CD14-positive monocyte (primary cell): ENCODE data around the gene TMEM92. TPM values are rescaled to one million over a fixed set of nuclear protein-coding genes. Genes with fewer than 3 reads are reported as not detected.

Source experiments
- DNase-seq, 3 donors: peaks; one replicate each; pipeline ENCODE4 v3.0.0-alpha.2; 2011 to 2022
- H2AFZ ChIP-seq: 2 replicates; pipeline ENCODE4 v1.6.0; 2012; ENCODE audit warnings: mild to moderate bottlenecking, low read depth, low read length, inconsistent platforms; ENCODE audit not compliant: insufficient read depth, poor library complexity, severe bottlenecking
- H3K27ac ChIP-seq, 2 donors: 1 replicate in 1 of 2; 2 replicates in 1 of 2; pipeline ENCODE4 v1.5.1; 2012 to 2013; ENCODE audit warnings: low read length in 2 of 2, control low read depth in 1 of 2, inconsistent platforms in 1 of 2, low read depth in 1 of 2, mild to moderate bottlenecking in 1 of 2
- H3K27me3 ChIP-seq, 2 donors: one replicate each; pipeline versions ENCODE4 v1.6.0 to v1.6.1; 2011 to 2013; ENCODE audit warnings: low read length in 2 of 2; ENCODE audit not compliant: control insufficient read depth in 2 of 2, insufficient read depth in 2 of 2
- H3K36me3 ChIP-seq, 2 donors: replicated peaks in 1 of 2; 1 replicate in 1 of 2; 2 replicates in 1 of 2; pipeline versions ENCODE4 v1.5.1 to v1.6.1; 2012 to 2013; ENCODE audit warnings: low read length in 2 of 2, control low read depth in 1 of 2, inconsistent platforms in 1 of 2, mild to moderate bottlenecking in 1 of 2; ENCODE audit not compliant: insufficient read depth in 2 of 2, control insufficient read depth in 1 of 2
- H3K4me1 ChIP-seq, 2 donors: 1 replicate in 1 of 2; 2 replicates in 1 of 2; pipeline versions ENCODE4 v1.5.1 to v1.6.1; 2012 to 2013; ENCODE audit warnings: low read length in 2 of 2, control low read depth in 1 of 2, inconsistent platforms in 1 of 2, mild to moderate bottlenecking in 1 of 2, moderate library complexity in 1 of 2; ENCODE audit not compliant: insufficient read depth in 2 of 2, control insufficient read depth in 1 of 2
- H3K4me2 ChIP-seq: replicated peaks from 2 replicates; pipeline ENCODE3; 2012; ENCODE audit warnings: low read length, moderate library complexity, mild to moderate bottlenecking; ENCODE audit not compliant: poor library complexity, severe bottlenecking; ENCODE audit errors: extremely low read depth
- H3K4me3 ChIP-seq, 3 experiments: fragments of 200-600 bp in 1 of 3; sonication (generic) in 1 of 3; replicated peaks in 1 of 3; 1 replicate in 2 of 3; 2 replicates in 1 of 3; pipeline ENCODE4 v1.5.1; 2011 to 2013; ENCODE audit warnings: low read length in 3 of 3, mild to moderate bottlenecking in 3 of 3, control low read depth in 2 of 3, low read depth in 2 of 3, inconsistent platforms in 1 of 3, moderate library complexity in 1 of 3
- H3K79me2 ChIP-seq: 2 replicates; pipeline ENCODE4 v1.6.0; 2012; ENCODE audit warnings: mild to moderate bottlenecking, control low read depth, inconsistent platforms, low read length, moderate library complexity; ENCODE audit not compliant: insufficient read depth
- H3K9ac ChIP-seq: 2 replicates; pipeline ENCODE4 v1.6.0; 2017; ENCODE audit warnings: low read length, mild to moderate bottlenecking; ENCODE audit not compliant: insufficient read depth, poor library complexity, severe bottlenecking
- H3K9me3 ChIP-seq, 2 donors: replicated peaks in 1 of 2; 1 replicate in 1 of 2; 2 replicates in 1 of 2; pipeline versions ENCODE4 v1.5.1 to v1.6.1; 2012 to 2013; ENCODE audit warnings: low read length in 2 of 2, control low read depth in 1 of 2; ENCODE audit not compliant: control insufficient read depth in 1 of 2, insufficient read depth in 1 of 2
- H4K20me1 ChIP-seq: 2 replicates; pipeline ENCODE4 v1.6.0; 2012; ENCODE audit warnings: mild to moderate bottlenecking, low read length, control low read depth, moderate library complexity; ENCODE audit not compliant: insufficient read depth
- H3K27ac Mint-ChIP-seq, 7 donors: one replicate each; pipeline ENCODE4 v1.8.0; 2020; ENCODE audit warnings: mild to moderate bottlenecking in 7 of 7, mixed read lengths in 7 of 7, moderate library complexity in 6 of 7, inconsistent platforms in 2 of 7
- H3K27me3 Mint-ChIP-seq, 3 donors: one replicate each; pipeline ENCODE4 v1.8.0; 2021 to 2022; ENCODE audit warnings: low read depth in 3 of 3, mild to moderate bottlenecking in 3 of 3, mixed read lengths in 3 of 3, moderate library complexity in 3 of 3, inconsistent platforms in 1 of 3
- H3K36me3 Mint-ChIP-seq, 2 donors: one replicate each; pipeline ENCODE4 v1.8.0; 2020; ENCODE audit warnings: mixed read lengths in 2 of 2, inconsistent platforms in 1 of 2, mild to moderate bottlenecking in 1 of 2
- H3K4me1 Mint-ChIP-seq: one replicate; pipeline ENCODE4 v1.8.0; 2020; ENCODE audit warnings: mild to moderate bottlenecking, mixed read lengths
- H3K4me3 Mint-ChIP-seq, 2 donors: one replicate each; pipeline ENCODE4 v1.8.0; 2020; ENCODE audit warnings: mild to moderate bottlenecking in 2 of 2, mixed read lengths in 2 of 2, moderate library complexity in 1 of 2
- H3K9me3 Mint-ChIP-seq, 7 donors: one replicate each; pipeline ENCODE4 v1.8.0; 2020 to 2022; ENCODE audit warnings: mixed read lengths in 7 of 7, mild to moderate bottlenecking in 6 of 7, moderate library complexity in 6 of 7, inconsistent platforms in 2 of 7
- CTCF ChIP-seq: fragments of 200-600 bp; IDR thresholded peaks from one replicate; pipeline ENCODE4 v1.8.0; 2022; ENCODE audit warnings: antibody characterized with exemption, mild to moderate bottlenecking
- WGBS: methylation state at CpG from one replicate; pipeline ENCODE4 v1.1.5; 2013; ENCODE audit warnings: missing lambda C conversion rate; ENCODE audit not compliant: insufficient coverage; 5-methylcytosine and 5-hydroxymethylcytosine counted together
- intact Hi-C, 2 donors: fragments of 100-400 bp; cut with micrococcal nuclease; formaldehyde crosslinking; loops; one replicate each; pipeline versions ENCODE4 v1.15.0 to v1.15.1; 2023
- polyA plus RNA-seq, 3 donors: library from polyadenylated mRNA; depleted of rRNA in 1 of 3; unstranded in 2 of 3; stranded (reverse) in 1 of 3; fragments of 300-500 nt in 2 of 3; fragments of >200 nt in 1 of 3; fragmentation: Illumina TruSeq in 2 of 3; gene quantifications; 1 replicate in 2 of 3; 2 replicates in 1 of 3; pipeline ENCODE4 v1.2.3, GENCODE V29; 2012 to 2021

The TMEM92 gene
- polyA plus RNA-seq, 3 donors = not detected

GRCh38 chr17:50280801-50281441 lies 6.7 kb downstream of the TMEM92 start:
- Histone ChIP-seq H3K27me3 (no peaks in the 10 kb centered on the region), H2AFZ (no peak overlapping the region), H3K4me1 (peaks cover 41 to 58% of the 10 kb centered on the region in 2 donors), H3K79me2 (no peaks in the 10 kb centered on the region), H3K4me3 (no peak overlapping the region), H3K9ac (no peak overlapping the region), H4K20me1 (no peaks in the 10 kb centered on the region), H3K4me2 (peak overlapping the region; percentile 6), H3K36me3 (peaks cover 0 to 7% of the 10 kb centered on the region in 2 donors), H3K9me3 (peaks cover 4 to 16% of the 10 kb centered on the region in 2 donors), H3K27ac (peak overlapping the region; percentile 8 to 50)
- Mint-ChIP-seq H3K36me3 (peaks cover 16 to 18% of the 10 kb centered on the region in 2 donors), H3K4me1 (peaks cover 59% of the 10 kb centered on the region), H3K4me3 (peak overlapping the region; percentile 41 to 63), H3K27me3 (peaks cover 4 to 9% (median 6%) of the 10 kb centered on the region in 3 donors), H3K9me3 (peaks cover 8 to 19% (median 13%) of the 10 kb centered on the region in 7 donors), H3K27ac (peak overlapping the region; percentile 55 to 85 (median 73))
- TF ChIP-seq CTCF = no peak
- intact Hi-C loops = no loop called here
- DNase-seq = peak; percentile 56 to 84 (median 70)
- 64% methylated on average over 3 of the region's 7 CpGs for WGBS

GRCh38 chr17:50281739-50282401 lies 7.6 kb downstream of the TMEM92 start:
- Mint-ChIP-seq H3K27ac (peak overlapping the region in 3 of 7 donors; percentile 52 to 71 (median 70)), H3K36me3 (peaks cover 16 to 18% of the 10 kb centered on the region in 2 donors), H3K9me3 (peaks cover 8 to 19% (median 13%) of the 10 kb centered on the region in 7 donors), H3K4me1 (peaks cover 60% of the 10 kb centered on the region), H3K27me3 (peaks cover 4 to 5% (median 5%) of the 10 kb centered on the region in 3 donors), H3K4me3 (no peak overlapping the region)
- peaks cover 0 to 7% of the 10 kb centered on the region in 2 donors for H3K36me3 ChIP-seq
- no peaks in the 10 kb centered on the region for H3K79me2 ChIP-seq
- intact Hi-C loops = no loop called here
- H3K9ac ChIP-seq = no peak overlapping the region
- H3K27me3 ChIP-seq = no peaks in the 10 kb centered on the region
- H3K9me3 ChIP-seq = peaks cover 4 to 16% of the 10 kb centered on the region in 2 donors
- TF ChIP-seq CTCF = no peak
- H3K4me2 ChIP-seq = no peak overlapping the region
- DNase-seq = no peak
- H3K4me1 ChIP-seq = peaks cover 37 to 53% of the 10 kb centered on the region in 2 donors
- H3K27ac ChIP-seq = no peak overlapping the region
- H2AFZ ChIP-seq = no peak overlapping the region
- no peaks in the 10 kb centered on the region for H4K20me1 ChIP-seq
- no peak overlapping the region for H3K4me3 ChIP-seq
- 96% methylated on average over 3 of the region's 4 CpGs for WGBS
